ENCODE measurements around the gene PSORS1C2. TPM values are rescaled to one million over a fixed set of nuclear protein-coding genes. Genes with fewer than 3 reads are reported as not detected.

Gene PSORS1C2
- polyA plus RNA-seq, 1 donor (not counting 4 experiments of a cell fraction or from before 2014, with no cell fraction given), result not detected

GRCh38 chr6:31145386-31145785 is 6.5 kb upstream of the PSORS1C2 start:
- H3K9ac ChIP-seq (ENCODE audit: control insufficient read depth, extremely low read depth, insufficient read depth, low read length), result no peak overlapping the region
- H3K4me3 ChIP-seq (ENCODE audit: control insufficient read depth in 2 of 3, extremely low read depth in 1 of 3, insufficient read depth in 2 of 3, low read depth in 1 of 3, low read length in 3 of 3), result no peak overlapping the region
- peaks cover 2 to 3% of the 10 kb centered on the region in 2 experiments for H3K36me3 ChIP-seq (ENCODE audit: control insufficient read depth in 2 of 2, extremely low read depth in 1 of 2, insufficient read depth in 2 of 2, low read length in 2 of 2)
- no peak overlapping the region for H2AFZ ChIP-seq (ENCODE audit: control insufficient read depth, low read length)
- H3K9me1 ChIP-seq (ENCODE audit: control insufficient read depth, extremely low read depth, insufficient read depth, low read length), result no peaks in the 10 kb centered on the region
- H3K27ac ChIP-seq (ENCODE audit: control insufficient read depth, insufficient read depth, low read length), result no peak overlapping the region
- H3K79me2 ChIP-seq (ENCODE audit: control insufficient read depth, insufficient read depth, low read length), result no peaks in the 10 kb centered on the region
- H3K4me2 ChIP-seq (ENCODE audit: control insufficient read depth, extremely low read depth, insufficient read depth, low read depth, low read length), result no peak overlapping the region
- TF ChIP-seq EZH2 (IDR thresholded peaks at IDR 0.05; ENCODE audit: low read length), result no peak
- no peak for TF ChIP-seq CTCF (optimal IDR thresholded peaks at IDR 0.05 in 1 of 3, IDR thresholded peaks at IDR 0.05 in 1 of 3, conservative IDR thresholded peaks at IDR 0.05 in 1 of 3; ENCODE audit: extremely low read depth in 1 of 3, insufficient read depth in 2 of 3, low read length in 3 of 3)
- dilution Hi-C loops (cut with MboI; ENCODE audit: extremely low pct_ligation_motif_present, low sequenced_read_pairs), result no loop called here
- DNase-seq (ENCODE audit: low read depth, low spot score) (no peak), FAIRE-seq (no peak)
- no peaks in the 10 kb centered on the region for H3K27me3 ChIP-seq (ENCODE audit: control insufficient read depth, extremely low read depth, insufficient read depth, low read length)
- H3K4me1 ChIP-seq (ENCODE audit: control insufficient read depth, extremely low read depth, insufficient read depth, low read length), result peaks cover 3% of the 10 kb centered on the region
- no peaks in the 10 kb centered on the region for H4K20me1 ChIP-seq (ENCODE audit: control insufficient read depth, extremely low read depth, insufficient read depth, low read length)
- H3K9me3 ChIP-seq (ENCODE audit: control insufficient read depth, low read depth, low read length), result no peaks in the 10 kb centered on the region

DNA sequence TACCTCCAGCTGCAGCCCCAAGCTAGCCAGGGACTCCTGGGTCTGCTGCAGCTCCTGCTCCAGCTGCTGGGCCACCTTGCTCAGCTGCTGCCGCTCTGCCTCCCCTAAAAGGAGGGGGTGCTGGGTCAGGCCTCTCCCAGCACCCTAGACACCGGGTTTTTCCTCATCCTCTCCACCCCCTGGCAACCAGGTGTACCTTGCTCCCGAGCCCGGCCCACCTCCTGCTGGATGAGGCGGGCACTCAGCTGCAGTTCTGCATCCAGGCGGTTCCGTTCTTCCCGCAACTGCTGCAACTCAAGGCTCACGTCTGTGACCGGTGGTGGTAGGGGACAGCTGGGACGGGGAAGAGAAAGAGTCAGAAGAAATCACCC is 6.1 kb upstream of the PSORS1C2 start:
- H2AFZ ChIP-seq (ENCODE audit: control insufficient read depth, low read length), result no peak overlapping the region
- dilution Hi-C loops (cut with MboI; ENCODE audit: extremely low pct_ligation_motif_present, low sequenced_read_pairs), result no loop called here
- FAIRE-seq, result no peak

More for the DNA sequence above, 6.1 kb upstream of the PSORS1C2 start:
- TF ChIP-seq EZH2 (IDR thresholded peaks at IDR 0.05; ENCODE audit: low read length) (no peak), CTCF (optimal IDR thresholded peaks at IDR 0.05 in 1 of 3, IDR thresholded peaks at IDR 0.05 in 1 of 3, conservative IDR thresholded peaks at IDR 0.05 in 1 of 3; ENCODE audit: extremely low read depth in 1 of 3, insufficient read depth in 2 of 3, low read length in 3 of 3) (no peak)
- Histone ChIP-seq H3K9me1 (ENCODE audit: control insufficient read depth, extremely low read depth, insufficient read depth, low read length) (no peaks in the 10 kb centered on the region), H3K36me3 (ENCODE audit: control insufficient read depth in 2 of 2, extremely low read depth in 1 of 2, insufficient read depth in 2 of 2, low read length in 2 of 2) (peaks cover 2 to 3% of the 10 kb centered on the region in 2 experiments), H3K27ac (ENCODE audit: control insufficient read depth, insufficient read depth, low read length) (no peak overlapping the region), H3K4me2 (ENCODE audit: control insufficient read depth, extremely low read depth, insufficient read depth, low read depth, low read length) (no peak overlapping the region), H3K4me3 (ENCODE audit: control insufficient read depth in 2 of 3, extremely low read depth in 1 of 3, insufficient read depth in 2 of 3, low read depth in 1 of 3, low read length in 3 of 3) (no peak overlapping the region), H3K4me1 (ENCODE audit: control insufficient read depth, extremely low read depth, insufficient read depth, low read length) (peaks cover 3% of the 10 kb centered on the region), H3K9ac (ENCODE audit: control insufficient read depth, extremely low read depth, insufficient read depth, low read length) (no peak overlapping the region), H4K20me1 (ENCODE audit: control insufficient read depth, extremely low read depth, insufficient read depth, low read length) (no peaks in the 10 kb centered on the region), H3K27me3 (ENCODE audit: control insufficient read depth, extremely low read depth, insufficient read depth, low read length) (no peaks in the 10 kb centered on the region), H3K79me2 (ENCODE audit: control insufficient read depth, insufficient read depth, low read length) (no peaks in the 10 kb centered on the region), H3K9me3 (ENCODE audit: control insufficient read depth, low read depth, low read length) (no peaks in the 10 kb centered on the region)
- no peak for DNase-seq (ENCODE audit: low read depth, low spot score)

Data from keratinocyte (primary cell).